Astrocyte of the spinal cord (primary cell): Measurements from ENCODE around the gene SERPINA5.

Experiments
- DNase-seq: peaks from one replicate; pipeline ENCODE4 v3.0.0; 2011; ENCODE audit warnings: low read depth, low spot score
- H3K4me3 ChIP-seq: 2 replicates; pipeline ENCODE4 v1.5.1; 2011; ENCODE audit warnings: low read depth, mild to moderate bottlenecking, low read length, moderate library complexity
- CTCF ChIP-seq: IDR thresholded peaks from 2 replicates; pipeline ENCODE4 v1.5.1; 2012; ENCODE audit warnings: low read depth, mild to moderate bottlenecking, low read length, inconsistent platforms
- in situ Hi-C: cut with HindIII; loops from 2 replicates; pipeline ENCODE4 v1.10.0; 2017; ENCODE audit warnings: low sequenced_read_pairs

Gene SERPINA5

GRCh38 chr14:94615823-94616570, 34.8 kb downstream of the SERPINA5 start:
- in situ Hi-C loops = no loop called here
- H3K4me3 ChIP-seq = no peak overlapping the region
- DNase-seq = no peak
- no peak for TF ChIP-seq CTCF

GRCh38 chr14:94617366-94617941, 36.2 kb downstream of the SERPINA5 start:
- in situ Hi-C loops = no loop called here
- no peak overlapping the region for H3K4me3 ChIP-seq
- DNase-seq = no peak
- no peak for TF ChIP-seq CTCF

- no peak for TF ChIP-seq CTCF
- no peak overlapping the region for H3K4me3 ChIP-seq
- no peak for DNase-seq
- in situ Hi-C loops = no loop called here
These were observed 37.0 kb downstream of the SERPINA5 start for GRCh38 chr14:94617988-94618822.

GRCh38 chr14:94619297-94619696, 38.1 kb downstream of the SERPINA5 start:
- H3K4me3 ChIP-seq = no peak overlapping the region
- TF ChIP-seq CTCF = no peak
- in situ Hi-C loops = no loop called here
- no peak for DNase-seq

GRCh38 chr14:94620597-94620996, 39.4 kb downstream of the SERPINA5 start:
- no peak overlapping the region for H3K4me3 ChIP-seq
- in situ Hi-C loops = no loop called here
- no peak for TF ChIP-seq CTCF

GRCh38 chr14:94621358-94622134, 40.3 kb downstream of the SERPINA5 start:
- TF ChIP-seq CTCF = no peak
- DNase-seq = no peak
- in situ Hi-C loops = no loop called here
- H3K4me3 ChIP-seq = no peak overlapping the region

More at GRCh38 chr14:94620597-94620996, 39.4 kb downstream of the SERPINA5 start:
- DNase-seq = no peak
